ENCODE measurements around the gene PHF20. TPM values are rescaled to one million over a fixed set of nuclear protein-coding genes. Genes with fewer than 3 reads are reported as not detected.

The PHF20 gene
- total RNA-seq, 1 donor from 2014 or later, result 44.6 TPM

- no peaks in the 10 kb centered on the region for H3K27me3 Mint-ChIP-seq (ENCODE audit: low read depth)
- H3K36me3 Mint-ChIP-seq (ENCODE audit: low read depth), result peaks cover 2% of the 10 kb centered on the region
- no peak for TF ChIP-seq CTCF (IDR thresholded peaks at IDR 0.05)
- H3K27ac Mint-ChIP-seq (ENCODE audit: unreplicated experiment), result no peak overlapping the region
- DNase-seq (ENCODE audit: low spot score), result no peak
- H3K4me1 Mint-ChIP-seq (ENCODE audit: low read depth), result no peaks in the 10 kb centered on the region
- peaks cover 5% of the 10 kb centered on the region for H3K9me3 Mint-ChIP-seq (ENCODE audit: low read depth)
- H3K4me3 Mint-ChIP-seq (ENCODE audit: unreplicated experiment), result no peak overlapping the region
These were observed 200.6 kb downstream of the PHF20 start for GRCh38 chr20:35972462-35972861.

GRCh38 chr20:35974256-35974655 lies 202.4 kb downstream of the PHF20 start:
- Mint-ChIP-seq H3K4me3 (ENCODE audit: unreplicated experiment) (no peak overlapping the region), H3K27ac (ENCODE audit: unreplicated experiment) (no peak overlapping the region), H3K36me3 (ENCODE audit: low read depth) (peaks cover 2% of the 10 kb centered on the region), H3K4me1 (ENCODE audit: low read depth) (no peaks in the 10 kb centered on the region), H3K27me3 (ENCODE audit: low read depth) (no peaks in the 10 kb centered on the region), H3K9me3 (ENCODE audit: low read depth) (peaks cover 5% of the 10 kb centered on the region)
- no peak for DNase-seq (ENCODE audit: low spot score)
- no peak for TF ChIP-seq CTCF (IDR thresholded peaks at IDR 0.05)

- peaks cover 2% of the 10 kb centered on the region for H3K36me3 Mint-ChIP-seq (ENCODE audit: low read depth)
- H3K4me3 Mint-ChIP-seq (ENCODE audit: unreplicated experiment), result no peak overlapping the region
- H3K27me3 Mint-ChIP-seq (ENCODE audit: low read depth), result no peaks in the 10 kb centered on the region
- DNase-seq (ENCODE audit: low spot score), result no peak
- peaks cover 5% of the 10 kb centered on the region for H3K9me3 Mint-ChIP-seq (ENCODE audit: low read depth)
- no peak overlapping the region for H3K27ac Mint-ChIP-seq (ENCODE audit: unreplicated experiment)
- TF ChIP-seq CTCF (IDR thresholded peaks at IDR 0.05), result no peak
- H3K4me1 Mint-ChIP-seq (ENCODE audit: low read depth), result peaks cover 5% of the 10 kb centered on the region
These were observed 204.0 kb downstream of the PHF20 start for GRCh38 chr20:35975576-35976373.

DNA sequence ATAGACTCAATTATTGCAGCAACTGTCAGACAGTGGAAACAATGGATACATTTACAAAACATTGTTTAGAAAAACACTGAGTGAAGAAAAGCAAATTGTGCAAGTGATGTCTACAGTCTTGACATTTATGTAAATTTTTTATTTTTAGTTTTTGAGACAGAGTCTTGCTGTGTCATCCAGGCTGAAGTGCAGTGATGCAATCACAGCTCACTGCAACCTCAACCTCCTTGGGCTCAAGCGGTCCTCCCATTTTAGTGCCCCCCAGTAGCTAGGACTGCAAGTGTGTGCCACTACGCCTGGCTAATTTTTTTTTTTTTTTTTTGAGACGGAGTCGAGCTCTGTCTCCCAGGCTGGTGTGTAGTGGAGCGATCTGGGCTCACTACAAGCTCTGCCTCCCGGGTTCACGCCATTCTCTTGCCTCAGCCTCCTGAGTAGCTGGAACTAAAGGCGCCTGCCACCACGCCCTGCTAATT lies 206.3 kb downstream of the PHF20 start:
- Mint-ChIP-seq H3K27ac (ENCODE audit: unreplicated experiment) (no peak overlapping the region), H3K27me3 (ENCODE audit: low read depth) (no peaks in the 10 kb centered on the region), H3K4me1 (ENCODE audit: low read depth) (peaks cover 5% of the 10 kb centered on the region), H3K4me3 (ENCODE audit: unreplicated experiment) (no peak overlapping the region), H3K9me3 (ENCODE audit: low read depth) (no peaks in the 10 kb centered on the region), H3K36me3 (ENCODE audit: low read depth) (no peaks in the 10 kb centered on the region)
- TF ChIP-seq CTCF (IDR thresholded peaks at IDR 0.05), result no peak
- DNase-seq (ENCODE audit: low spot score), result no peak

GRCh38 chr20:35979544-35979943 lies 207.7 kb downstream of the PHF20 start:
- Mint-ChIP-seq H3K9me3 (ENCODE audit: low read depth) (no peaks in the 10 kb centered on the region), H3K4me1 (ENCODE audit: low read depth) (peaks cover 8% of the 10 kb centered on the region), H3K4me3 (ENCODE audit: unreplicated experiment) (no peak overlapping the region), H3K27ac (ENCODE audit: unreplicated experiment) (no peak overlapping the region), H3K27me3 (ENCODE audit: low read depth) (no peaks in the 10 kb centered on the region), H3K36me3 (ENCODE audit: low read depth) (no peaks in the 10 kb centered on the region)
- no peak for DNase-seq (ENCODE audit: low spot score)
- no peak for TF ChIP-seq CTCF (IDR thresholded peaks at IDR 0.05)
